NCI-H2196 (cell line): Measurements from ENCODE around the gene COX6A1.
"Not testable (repeated sequence)": the region's sequence is repeated elsewhere in the genome, so short reads cannot be mapped to it uniquely, and the experiment has no call there.

ENCODE experiments used
- DNase-seq: peaks from one replicate; lab custom pipeline; 2025; ENCODE audit not compliant: unreplicated experiment; lab: John Stamatoyannopoulos, UW

The COX6A1 gene

DNA sequence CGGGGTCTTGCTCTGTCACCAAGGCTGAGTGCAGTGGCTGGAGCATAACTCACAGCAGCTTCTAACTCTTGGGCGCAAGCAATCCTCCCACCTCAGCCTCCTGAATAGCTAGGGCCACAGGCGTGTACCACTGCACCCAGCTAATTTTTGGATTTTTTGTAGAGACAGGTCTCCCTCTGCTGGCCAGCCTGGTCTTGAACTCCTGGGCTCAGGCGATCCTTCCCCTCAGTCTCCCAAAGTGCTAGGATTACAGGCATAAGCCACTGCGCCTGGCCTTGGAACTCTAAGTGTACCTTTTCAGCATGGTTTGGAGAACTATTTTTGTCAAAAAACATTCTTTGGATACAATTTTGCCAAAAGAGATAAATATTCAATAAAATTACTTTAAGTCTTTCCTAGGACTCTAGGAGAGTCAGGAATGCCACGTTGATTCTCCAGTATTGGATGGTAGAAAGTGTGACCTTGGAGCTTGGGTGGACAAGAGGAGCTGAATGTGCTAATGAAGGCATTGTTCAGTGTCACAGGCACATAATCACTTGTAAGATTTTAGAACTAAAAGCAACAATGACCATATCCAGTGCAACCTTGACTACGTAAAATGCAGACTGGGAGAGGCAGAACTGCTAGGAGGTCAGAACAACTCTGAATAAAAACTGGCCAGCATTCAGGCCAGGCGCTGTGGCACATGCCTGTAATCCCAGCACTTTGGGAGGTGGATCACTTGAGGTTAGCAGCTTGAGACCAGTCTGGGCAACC is 28.8 kb downstream of the COX6A1 start:
- peak; percentile 55 for DNase-seq

DNA sequence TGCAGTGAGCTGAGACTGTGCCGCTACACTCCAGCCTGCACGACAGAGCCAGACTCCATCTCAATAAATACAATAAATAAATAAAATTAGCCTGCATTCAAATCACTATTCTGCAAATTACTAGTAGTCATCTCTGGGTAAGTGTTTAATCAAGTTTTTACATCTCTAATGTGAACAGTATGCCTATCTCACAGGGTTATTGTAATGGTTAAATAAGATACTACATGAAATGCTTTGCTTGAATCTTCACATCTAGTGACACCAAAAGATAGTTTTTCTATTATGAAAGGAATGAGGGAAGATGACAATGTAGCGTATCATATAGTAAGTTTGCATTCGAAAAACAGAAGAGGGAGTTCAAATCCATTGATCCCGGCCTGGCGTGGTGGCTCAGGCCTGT is 29.5 kb downstream of the COX6A1 start:
- DNase-seq, result no peak

DNA sequence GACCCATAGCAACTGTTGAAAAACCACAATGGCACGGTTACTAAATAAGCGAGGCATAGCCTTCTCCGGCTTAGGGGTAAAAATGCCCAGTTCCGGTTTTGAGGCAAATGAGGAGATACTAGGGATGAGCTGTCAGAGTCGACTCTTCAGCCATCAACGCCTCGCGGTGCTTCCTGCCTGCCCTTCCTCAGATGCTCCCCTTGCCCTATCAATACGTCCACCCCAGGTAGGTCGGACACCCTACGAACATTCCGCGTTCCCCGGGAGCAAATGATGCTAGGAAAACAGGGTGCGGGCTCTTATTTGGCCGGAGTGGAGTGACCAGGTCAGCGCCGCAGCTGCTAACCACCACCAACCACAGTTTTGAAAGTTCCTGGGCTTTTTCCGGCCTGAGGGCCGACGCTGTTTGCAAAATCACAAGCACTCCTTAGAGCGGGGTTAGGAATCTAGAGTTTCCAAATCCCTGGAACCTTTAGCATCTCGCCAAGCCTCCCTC is 30.5 kb downstream of the COX6A1 start:
- DNase-seq, result peak; percentile 24

- no peak for DNase-seq
Measured at GRCh38 chr12:120468821-120469449, 31.0 kb downstream of the COX6A1 start.

- peak; percentile 97 for DNase-seq
Measured at GRCh38 chr12:120469450-120470149, 31.7 kb downstream of the COX6A1 start, which contains the start of gene SRSF9. TSS of gene SRSF9 (minus strand) at chr12:120469748. CDS start at chr12:120469609, 139 bp downstream.

- DNase-seq, result no peak
Measured at GRCh38 chr12:120470150-120470784, 32.4 kb downstream of the COX6A1 start.

DNA sequence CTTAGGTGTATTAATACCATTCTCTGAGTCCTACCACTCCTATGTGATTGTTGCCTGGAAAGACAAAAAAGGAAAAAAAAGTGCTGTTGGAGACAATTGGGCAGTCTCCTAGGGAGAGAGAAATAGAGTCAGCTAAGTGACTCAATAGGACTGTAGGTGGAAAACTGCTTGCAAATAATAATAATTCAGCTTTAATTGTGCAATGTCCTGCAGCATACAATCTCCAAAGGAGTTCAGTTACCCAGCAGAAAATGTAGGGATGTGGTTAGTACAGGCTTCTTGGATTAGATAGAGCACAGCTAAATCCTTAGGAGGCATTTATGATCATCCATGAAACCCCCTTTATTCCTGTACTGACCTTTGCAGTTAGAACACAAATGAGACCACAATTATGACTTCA is 34.6 kb downstream of the COX6A1 start:
- no peak for DNase-seq

GRCh38 chr12:120473807-120474615 is 36.1 kb downstream of the COX6A1 start:
- no peak for DNase-seq

GRCh38 chr12:120474616-120474960 is 36.7 kb downstream of the COX6A1 start:
- DNase-seq, result peak; percentile 23

GRCh38 chr12:120475643-120476042 is 37.7 kb downstream of the COX6A1 start:
- no peak for DNase-seq

DNA sequence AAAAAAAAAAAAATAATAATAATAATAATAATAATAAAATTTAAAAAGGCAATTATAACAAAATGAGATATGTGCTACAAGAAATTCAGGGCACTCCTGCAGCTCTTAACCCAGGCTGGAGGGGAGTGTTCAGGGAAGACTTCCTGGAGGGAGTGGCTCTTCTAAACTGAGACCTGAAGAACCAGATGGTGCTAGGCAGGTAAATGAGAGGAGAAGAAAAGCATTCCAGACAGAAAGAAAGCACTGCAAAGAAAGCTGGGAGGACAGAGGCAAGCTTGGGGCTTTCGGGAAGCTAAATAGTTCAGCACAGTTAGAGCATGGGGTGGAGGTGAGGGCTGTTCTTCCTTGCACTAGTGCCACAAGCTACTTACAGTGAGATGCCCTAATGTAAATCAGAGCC is 41.5 kb downstream of the COX6A1 start:
- no peak for DNase-seq

GRCh38 chr12:120480211-120480610 is 42.3 kb downstream of the COX6A1 start:
- DNase-seq, result no peak

- DNase-seq, result no peak
Measured at GRCh38 chr12:120481022-120481767, 43.3 kb downstream of the COX6A1 start.

DNA sequence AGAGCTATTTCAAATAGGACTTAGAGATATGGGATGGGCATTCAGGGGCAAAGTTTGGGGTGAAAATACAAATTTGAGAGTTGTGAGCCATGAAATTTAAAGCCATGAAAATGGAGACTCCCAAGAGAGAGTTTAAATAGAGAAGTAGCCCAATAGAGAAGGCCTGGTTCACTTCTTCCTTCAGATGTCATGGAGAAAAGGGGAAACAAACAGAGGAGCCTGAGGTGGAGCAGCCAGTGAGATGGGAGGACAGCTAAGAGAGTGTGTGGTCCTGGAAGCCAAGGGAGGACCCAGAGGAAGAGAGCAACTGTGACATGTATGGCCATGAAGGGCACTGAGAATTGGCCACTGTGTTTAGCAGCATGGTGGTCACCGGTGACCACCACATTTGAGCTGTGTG is 45.7 kb downstream of the COX6A1 start:
- no peak for DNase-seq

GRCh38 chr12:120485961-120486881 is 48.3 kb downstream of the COX6A1 start:
- DNase-seq, result no peak

DNA sequence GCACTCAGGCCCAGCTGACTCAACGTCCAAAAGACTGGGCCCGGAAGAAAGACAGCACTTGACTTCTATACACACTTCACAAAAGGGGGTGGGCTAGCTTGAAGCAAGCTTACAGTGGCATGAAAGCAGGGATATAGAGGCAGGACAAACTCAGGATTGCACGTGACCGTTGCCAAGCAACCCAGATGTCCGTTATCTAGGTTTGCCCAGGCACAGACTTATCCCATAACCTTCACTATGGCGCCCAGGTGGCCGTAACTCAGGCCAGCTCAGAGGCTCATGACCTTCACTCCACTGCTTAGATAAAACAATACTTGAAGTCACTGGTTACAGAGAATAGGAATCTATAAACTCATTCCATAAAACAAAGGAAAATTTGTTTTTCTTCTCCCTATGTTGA is 49.6 kb downstream of the COX6A1 start:
- not testable (repeated sequence) for DNase-seq

DNA sequence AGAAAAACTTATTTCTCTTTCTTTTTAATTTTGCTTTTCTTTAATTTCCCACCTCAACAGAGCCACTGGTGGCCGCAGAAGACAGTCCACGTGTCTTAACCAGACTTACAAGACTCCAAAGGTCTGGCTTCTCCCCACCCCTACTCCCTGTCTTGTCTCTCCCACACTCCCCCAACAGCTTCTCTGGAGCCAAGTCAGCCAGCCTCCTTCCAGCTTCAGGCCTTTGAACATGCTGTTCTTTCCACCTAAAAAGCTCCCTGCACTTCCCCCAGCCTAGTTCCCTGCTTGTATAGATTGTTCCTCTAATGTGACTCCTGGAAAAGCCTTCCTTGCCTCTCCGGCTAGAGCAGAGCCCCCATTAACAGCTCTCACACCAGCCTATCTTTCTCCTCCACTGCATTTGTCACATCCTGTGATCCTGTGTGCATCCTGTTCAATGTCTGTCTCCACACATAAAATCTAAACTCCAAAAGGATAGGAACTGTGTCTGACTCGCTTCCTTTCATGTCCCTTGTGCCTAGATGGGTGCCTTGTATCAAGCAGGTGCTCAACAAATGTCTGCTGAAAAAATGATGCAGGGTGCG is 50.2 kb downstream of the COX6A1 start:
- no peak for DNase-seq

- DNase-seq, result no peak
Measured at GRCh38 chr12:120489018-120489417, 51.1 kb downstream of the COX6A1 start.
